ENCODE data around the gene TP53RK. TPM values are rescaled to one million over a fixed set of nuclear protein-coding genes. Genes with fewer than 3 reads are reported as not detected.

The TP53RK gene
- total and polyA plus RNA-seq, 2 of the 4 experiments (the other 2 are of a cell fraction) = 8.7 to 10.6 TPM

- H3K56ac ChIP-seq (ENCODE audit: extremely low read depth, insufficient read depth, low read length) = no peak overlapping the region
- H4K91ac ChIP-seq (ENCODE audit: insufficient read depth, low read depth, low read length) = no peak overlapping the region
- no peak overlapping the region for H4K8ac ChIP-seq (ENCODE audit: low read depth in 2 of 2, low read length in 2 of 2)
- ChIA-PET CTCF (no interaction called here), POLR2A (ENCODE audit: unreplicated experiment) (no interaction called here)
- BruUV-seq (replicated peaks) = no TSS peak
- DNase-seq = peak; percentile 37
- dilution Hi-C loops (cut with HindIII; ENCODE audit: low sequenced_read_pairs, unreplicated experiment) = no loop called here
- no peak overlapping the region for H3K4ac ChIP-seq (ENCODE audit: low read depth, low read length)
- WGBS, 2 experiments (ENCODE audit: extremely low coverage in 2 of 2, insufficient read length in 1 of 2) = 80% methylated on average over 1 of the region's 3 CpGs; no CpG with 5 or more reads in 1 of the 2 experiments
- TF ChIP-seq RFX5 (IDR thresholded peaks at IDR 0.05; ENCODE audit: low read depth, low read length) (no peak), CEBPB (IDR thresholded peaks at IDR 0.05; ENCODE audit: low read depth, low read length) (no peak), MAFK (IDR thresholded peaks at IDR 0.05; ENCODE audit: low read depth, low read length) (no peak), USF2 (IDR thresholded peaks at IDR 0.05; ENCODE audit: low read depth, low read length) (no peak), RCOR1 (IDR thresholded peaks at IDR 0.05; ENCODE audit: insufficient replicate concordance, low read length) (no peak), BHLHE40 (IDR thresholded peaks at IDR 0.05; ENCODE audit: low read depth, low read length) (no peak), SMC3 (IDR thresholded peaks at IDR 0.05; ENCODE audit: low read depth, low read length) (no peak), CHD1 (IDR thresholded peaks at IDR 0.05; ENCODE audit: low read depth, low read length) (no peak), RAD21 (IDR thresholded peaks at IDR 0.05; ENCODE audit: low read length) (no peak), ELK1 (IDR thresholded peaks at IDR 0.05; ENCODE audit: borderline replicate concordance, low read depth, low read length) (no peak), MXI1 (IDR thresholded peaks at IDR 0.05; ENCODE audit: borderline replicate concordance, low read depth, low read length) (no peak), FOS (IDR thresholded peaks at IDR 0.05; ENCODE audit: low read depth, low read length) (no peak), NFE2L2 (IDR thresholded peaks at IDR 0.05; ENCODE audit: low read depth, low read length) (no peak), POLR2A (IDR thresholded peaks at IDR 0.05; ENCODE audit: low read depth, low read length) (no peak)
- no peak overlapping the region for H3K18ac ChIP-seq (ENCODE audit: low read depth, low read length)
- H2BK5ac ChIP-seq (ENCODE audit: low read depth, low read length, poor library complexity, severe bottlenecking) = no peak overlapping the region
- no peak overlapping the region for H3K4me2 ChIP-seq (ENCODE audit: low read depth, low read length)
- no peaks in the 10 kb centered on the region for H3K79me1 ChIP-seq (ENCODE audit: low read depth in 1 of 2, low read length in 2 of 2)
- H2BK20ac ChIP-seq (ENCODE audit: low read depth, low read length) = no peak overlapping the region
- H2AK5ac ChIP-seq (ENCODE audit: low read depth, low read length) = no peak overlapping the region
- no peaks in the 10 kb centered on the region for H3K9me1 ChIP-seq (ENCODE audit: insufficient read depth, low read length)
- H3K23ac ChIP-seq (ENCODE audit: low read depth, low read length) = no peak overlapping the region
- H3K9ac ChIP-seq (ENCODE audit: low read depth, low read length) = no peak overlapping the region
- no peak overlapping the region for H3K14ac ChIP-seq (replicated peaks; ENCODE audit: low read depth, low read length)
- no peak overlapping the region for H3K27ac ChIP-seq (ENCODE audit: insufficient read depth, low read length)
- H4K5ac ChIP-seq (ENCODE audit: low read depth, low read length) = no peak overlapping the region
- ATAC-seq (ENCODE audit: low read depth) = peak; percentile 59
- no peak overlapping the region for H3K4me3 ChIP-seq (ENCODE audit: insufficient read depth, low read depth, low read length)
- H2BK120ac ChIP-seq (ENCODE audit: low read depth, low read length) = no peak overlapping the region
- intact Hi-C loops (cut with micrococcal nuclease) = no loop called here
- in situ Hi-C loops (cut with MboI; ENCODE audit: low sequenced_read_pairs) = no loop called here
- no peak overlapping the region for H2AK9ac ChIP-seq (replicated peaks; ENCODE audit: low read depth, low read length, poor library complexity)
- H3K9me3 ChIP-seq (ENCODE audit: control insufficient read depth, insufficient read depth, low read length) = no peaks in the 10 kb centered on the region
- peaks cover 3% of the 10 kb centered on the region; the same call in 1 of the 2 replicates for H3K4me1 ChIP-seq (ENCODE audit: control insufficient read depth, insufficient read depth, low read length)
- no peak overlapping the region for H2BK15ac ChIP-seq (ENCODE audit: low read depth, low read length)
- no peaks in the 10 kb centered on the region for H4K20me1 ChIP-seq (ENCODE audit: insufficient read depth, low read length)
- H3K36me3 ChIP-seq (ENCODE audit: control insufficient read depth, insufficient read depth, low read length) = no peaks in the 10 kb centered on the region
- no peak overlapping the region for H2AFZ ChIP-seq (replicated peaks; ENCODE audit: low read length, poor library complexity)
- peaks cover 29% of the 10 kb centered on the region for H3K27me3 ChIP-seq (ENCODE audit: control insufficient read depth, insufficient read depth, low read length)
Measured at GRCh38 chr20:46646659-46647380, 42.4 kb downstream of the TP53RK start.

Data from IMR-90 (cell line).